ENCODE measurements around the gene LCN9.

Gene LCN9

GRCh38 chr9:135673941-135674340 is 10.8 kb downstream of the LCN9 start:
- DNase-seq, result no peak

- no peak for DNase-seq
These were observed 11.9 kb downstream of the LCN9 start for GRCh38 chr9:135674977-135675376.

GRCh38 chr9:135676891-135677290 is 13.8 kb downstream of the LCN9 start:
- no peak for DNase-seq

- no peak for DNase-seq
These were observed 14.6 kb downstream of the LCN9 start for GRCh38 chr9:135677641-135678168.

- no peak for DNase-seq
These were observed 15.3 kb downstream of the LCN9 start for GRCh38 chr9:135678236-135679017.

GRCh38 chr9:135680056-135680455 is 16.9 kb downstream of the LCN9 start:
- DNase-seq, result no peak

- no peak for DNase-seq
These were observed 18.1 kb downstream of the LCN9 start for GRCh38 chr9:135681161-135681560.

- no peak for DNase-seq
These were observed 20.4 kb downstream of the LCN9 start for GRCh38 chr9:135683401-135684034.

GRCh38 chr9:135684691-135685090 is 21.6 kb downstream of the LCN9 start:
- DNase-seq, result no peak

- DNase-seq, result no peak
These were observed 24.1 kb downstream of the LCN9 start for GRCh38 chr9:135687216-135687615.

- no peak for DNase-seq
These were observed 25.9 kb downstream of the LCN9 start for GRCh38 chr9:135689011-135689410.

GRCh38 chr9:135690836-135691570 is 27.9 kb downstream of the LCN9 start:
- DNase-seq, result no peak

GRCh38 chr9:135692410-135692809 is 29.3 kb downstream of the LCN9 start:
- DNase-seq, result no peak

- DNase-seq, result no peak
These were observed 30.2 kb downstream of the LCN9 start for GRCh38 chr9:135693265-135693664.

- no peak for DNase-seq
These were observed 30.7 kb downstream of the LCN9 start for GRCh38 chr9:135693771-135694170.

- DNase-seq, result no peak
These were observed 31.3 kb downstream of the LCN9 start for GRCh38 chr9:135694414-135694813.

GRCh38 chr9:135695036-135695435 is 31.9 kb downstream of the LCN9 start:
- no peak for DNase-seq

- no peak for DNase-seq
These were observed 32.5 kb downstream of the LCN9 start for GRCh38 chr9:135695642-135696041.

- no peak for DNase-seq
These were observed 33.3 kb downstream of the LCN9 start for GRCh38 chr9:135696446-135696845.

- no peak for DNase-seq
These were observed 34.1 kb downstream of the LCN9 start for GRCh38 chr9:135697226-135697625.

GRCh38 chr9:135698236-135698635 is 35.1 kb downstream of the LCN9 start:
- no peak for DNase-seq

GRCh38 chr9:135698767-135699166 is 35.7 kb downstream of the LCN9 start:
- no peak for DNase-seq

- no peak for DNase-seq
These were observed 36.3 kb downstream of the LCN9 start, which contains the start of gene SOHLH1 for GRCh38 chr9:135699440-135699839. TSS of gene SOHLH1 (minus strand) at chr9:135699481. CDS start at chr9:135699467, 14 bp downstream.

GRCh38 chr9:135700525-135700924 is 37.4 kb downstream of the LCN9 start:
- no peak for DNase-seq

Measured in CD4-positive, alpha-beta T cell treated with Interleukin-10 for 1 hour (primary cell).